ENCODE data around the gene TADA3. TPM values are rescaled to one million over a fixed set of nuclear protein-coding genes. Genes with fewer than 3 reads are reported as not detected.

TADA3 gene
- polyA plus RNA-seq, 2 of the 4 experiments (the other 2 are of a cell fraction): 42.6 to 50.3 TPM

GRCh38 chr3:9754678-9755077, 37.6 kb downstream of the TADA3 start:
- FAIRE-seq: no peak
- CTCF ChIA-PET: interaction anchor here (0.7 to 2.3 kb wide), 4 partner anchors 33 to 251 kb away, joined by 3 to 8 read pairs (median 4); no protein-coding TSS in a partner anchor

GRCh38 chr3:9750556-9751411, 41.5 kb downstream of the TADA3 start:
- TF ChIP-seq HOXA7 (CRISPR knock-in tag; IDR thresholded peaks at IDR 0.05) (no peak), PBX3 (IDR thresholded peaks at IDR 0.05) (no peak), POLR2AphosphoS2 (conservative IDR thresholded peaks at IDR 0.05; ENCODE audit: low read length) (no peak), CTCF (IDR thresholded peaks at IDR 0.05) (no peak), JUNB (IDR thresholded peaks at IDR 0.05) (no peak), USF2 (IDR thresholded peaks at IDR 0.05) (no peak), MYC (IDR thresholded peaks at IDR 0.05; ENCODE audit: borderline replicate concordance, low read length) (no peak), FOSB (CRISPR knock-in tag; IDR thresholded peaks at IDR 0.05) (no peak), MAFK (IDR thresholded peaks at IDR 0.05; ENCODE audit: partially characterized antibody) (no peak), GATA3 (IDR thresholded peaks at IDR 0.05; ENCODE audit: borderline replicate concordance) (no peak), NPAS2 (CRISPR knock-in tag; IDR thresholded peaks at IDR 0.05; ENCODE audit: borderline replicate concordance) (no peak), TFCP2L1 (CRISPR knock-in tag; IDR thresholded peaks at IDR 0.05) (no peak), MAX (IDR thresholded peaks at IDR 0.05) (no peak), NR3C1 (IDR thresholded peaks at IDR 0.05) (no peak), NFE2L2 (conservative IDR thresholded peaks at IDR 0.05; ENCODE audit: low read length) (no peak)
- 37% methylated on average over 17 of the region's 17 CpGs for WGBS (ENCODE audit: missing lambda C conversion rate)
- H3K4me3 ChIP-seq: peak overlapping the region; percentile 72
- H3K27ac ChIP-seq: peak overlapping the region; percentile 95 to 97
- ChIA-PET CTCF (interaction anchor here (0.6 to 4.9 kb wide), 7 partner anchors 14 to 146 kb away, joined by 3 to 22 read pairs (median 4); partner anchors contain the start of genes BRPF1 and CAMK1), POLR2A (interaction anchor here (1.9 kb wide), 1 partner anchor 19 kb away, joined by 17 read pairs; the partner anchor contains the start of gene BRPF1)
- ATAC-seq: peak in 1 of 2 experiments; percentile 13; a peak in 2 of 6 replicates
- H3K9me3 ChIP-seq: no peaks in the 10 kb centered on the region
- no peak for FAIRE-seq
- peak in 1 of 2 experiments; percentile 30 for DNase-seq (ENCODE audit: low read depth in 1 of 2, low spot score in 1 of 2)
- H3K4me1 ChIP-seq: peaks cover 13% of the 10 kb centered on the region; the same call in 2 of the 3 replicates
- peak overlapping the region; percentile 91 for H3K4me2 ChIP-seq

More at GRCh38 chr3:9754678-9755077, 37.6 kb downstream of the TADA3 start:
- whole genome bisulfite sequencing (ENCODE audit: missing lambda C conversion rate): 88% methylated on average over 8 of the region's 8 CpGs
- Histone ChIP-seq H3K4me1 (peaks cover 9% of the 10 kb centered on the region; the same call in 2 of the 3 replicates), H3K27ac (no peak overlapping the region), H3K9me3 (no peaks in the 10 kb centered on the region), H3K4me3 (no peak overlapping the region), H3K4me2 (no peak overlapping the region)
- DNase-seq (ENCODE audit: low read depth in 1 of 2, low spot score in 1 of 2): no peak
- POLR2A ChIA-PET: interaction anchor here (0.6 kb wide), 1 partner anchor 177 kb away, joined by 3 read pairs; no protein-coding TSS in a partner anchor
- TF ChIP-seq HDAC2 (IDR thresholded peaks at IDR 0.05) (no peak), ZC3H11A (IDR thresholded peaks at IDR 0.05) (no peak), TFCP2L1 (CRISPR knock-in tag; IDR thresholded peaks at IDR 0.05) (no peak), JUNB (IDR thresholded peaks at IDR 0.05) (no peak), HOXB5 (CRISPR knock-in tag; IDR thresholded peaks at IDR 0.05) (no peak), CBX8 (IDR thresholded peaks at IDR 0.05) (no peak), RCOR1 (IDR thresholded peaks at IDR 0.05; ENCODE audit: low read depth, low read length) (no peak), NFE2L2 (conservative IDR thresholded peaks at IDR 0.05; ENCODE audit: low read length) (no peak), CEBPB (IDR thresholded peaks at IDR 0.05) (no peak), KDM5A (IDR thresholded peaks at IDR 0.05) (no peak), KDM1A (IDR thresholded peaks at IDR 0.05; ENCODE audit: low read depth) (no peak), BCL3 (IDR thresholded peaks at IDR 0.05) (no peak), EP300 (IDR thresholded peaks at IDR 0.05) (no peak), POLR2AphosphoS2 (conservative IDR thresholded peaks at IDR 0.05; ENCODE audit: low read length) (no peak), JUN (IDR thresholded peaks at IDR 0.05) (no peak), NPAS2 (CRISPR knock-in tag; IDR thresholded peaks at IDR 0.05; ENCODE audit: borderline replicate concordance) (no peak), ZSCAN20 (CRISPR knock-in tag; IDR thresholded peaks at IDR 0.05) (no peak), SMC3 (IDR thresholded peaks at IDR 0.05) (no peak), FOXS1 (CRISPR knock-in tag; IDR thresholded peaks at IDR 0.05) (no peak)
- no peak for ATAC-seq
